ENCODE data around the gene MYPOP. TPM values are rescaled to one million over a fixed set of nuclear protein-coding genes. Genes with fewer than 3 reads are reported as not detected.

MYPOP gene
- total and polyA plus RNA-seq, 2 donors from 2014 or later: 6.7 to 11.7 TPM

- DNase-seq (peak; percentile 92 to 96 (median 93)), FAIRE-seq (no peak)
- peak; percentile 2 for TF ChIP-seq CTCF (IDR thresholded peaks at IDR 0.05; ENCODE audit: borderline replicate concordance, extremely low read depth, insufficient read depth)
- no peaks in the 10 kb centered on the region for H3K36me3 ChIP-seq (ENCODE audit: control insufficient read depth in 2 of 3, insufficient read depth in 3 of 3, low read length in 3 of 3)
- no peak overlapping the region for H3K27ac ChIP-seq (ENCODE audit: low read depth in 2 of 2, low read length in 2 of 2)
- H3K9me3 ChIP-seq (ENCODE audit: control insufficient read depth in 2 of 3, insufficient read depth in 1 of 3, low read length in 3 of 3): no peaks in the 10 kb centered on the region
- no peaks in the 10 kb centered on the region for H3K27me3 ChIP-seq (ENCODE audit: control insufficient read depth, insufficient read depth, low read length)
- no peaks in the 10 kb centered on the region for H3K4me1 ChIP-seq (ENCODE audit: control insufficient read depth in 2 of 3, insufficient read depth in 2 of 3, low read depth in 1 of 3, low read length in 3 of 3)
- no peak overlapping the region for H3K9ac ChIP-seq (ENCODE audit: low read length in 3 of 3)
- intact Hi-C loops (cut with DNase I): no loop called here
- peak overlapping the region in 2 of 3 donors; percentile 6 to 49 for H3K4me3 ChIP-seq (ENCODE audit: low read length in 3 of 3)
Observed at GRCh38 chr19:45927565-45928261, 25.3 kb upstream of the MYPOP start.

- FAIRE-seq (no peak), DNase-seq (no peak)
- Histone ChIP-seq H3K27ac (ENCODE audit: low read depth in 2 of 2, low read length in 2 of 2) (no peak overlapping the region), H3K9ac (ENCODE audit: low read length in 3 of 3) (no peak overlapping the region), H3K4me1 (ENCODE audit: control insufficient read depth in 2 of 3, insufficient read depth in 2 of 3, low read depth in 1 of 3, low read length in 3 of 3) (no peaks in the 10 kb centered on the region), H3K4me3 (ENCODE audit: low read length in 3 of 3) (no peak overlapping the region), H3K9me3 (ENCODE audit: control insufficient read depth in 2 of 3, insufficient read depth in 1 of 3, low read length in 3 of 3) (no peaks in the 10 kb centered on the region), H3K27me3 (ENCODE audit: control insufficient read depth, insufficient read depth, low read length) (no peaks in the 10 kb centered on the region), H3K36me3 (ENCODE audit: control insufficient read depth in 2 of 3, insufficient read depth in 3 of 3, low read length in 3 of 3) (no peaks in the 10 kb centered on the region)
- no peak for TF ChIP-seq CTCF (IDR thresholded peaks at IDR 0.05; ENCODE audit: borderline replicate concordance, extremely low read depth, insufficient read depth)
- intact Hi-C loops (cut with DNase I): no loop called here
Observed at GRCh38 chr19:45924891-45925447, 22.6 kb upstream of the MYPOP start.

- peak in 2 of 5 donors; percentile 1 to 25 for DNase-seq
- no peak for FAIRE-seq
- H3K9me3 ChIP-seq (ENCODE audit: control insufficient read depth in 2 of 3, insufficient read depth in 1 of 3, low read length in 3 of 3): no peaks in the 10 kb centered on the region
- TF ChIP-seq CTCF (IDR thresholded peaks at IDR 0.05; ENCODE audit: borderline replicate concordance, extremely low read depth, insufficient read depth): no peak
- H3K27me3 ChIP-seq (ENCODE audit: control insufficient read depth, insufficient read depth, low read length): no peaks in the 10 kb centered on the region
- H3K4me3 ChIP-seq (ENCODE audit: low read length in 3 of 3): no peak overlapping the region
- no peak overlapping the region for H3K27ac ChIP-seq (ENCODE audit: low read depth in 2 of 2, low read length in 2 of 2)
- no peak overlapping the region for H3K9ac ChIP-seq (ENCODE audit: low read length in 3 of 3)
- no peaks in the 10 kb centered on the region for H3K36me3 ChIP-seq (ENCODE audit: control insufficient read depth in 2 of 3, insufficient read depth in 3 of 3, low read length in 3 of 3)
- no peaks in the 10 kb centered on the region for H3K4me1 ChIP-seq (ENCODE audit: control insufficient read depth in 2 of 3, insufficient read depth in 2 of 3, low read depth in 1 of 3, low read length in 3 of 3)
- intact Hi-C loops (cut with DNase I): no loop called here
Observed at GRCh38 chr19:45922281-45922680, 19.9 kb upstream of the MYPOP start.

All from kidney (tissue), 14 donors.